Cerebellar cortex (tissue), 1 donor: ENCODE results near the gene CRYZL1.
A peak's percentile ranks its signal among the peaks of the same experiment; 100 is the strongest.

Experiments used
- DNase-seq: peaks from one replicate; pipeline ENCODE4 v3.0.0-alpha.2; 2015; ENCODE audit warnings: low spot score

Gene CRYZL1

GRCh38 chr21:33661146-33661545 lies 19.6 kb upstream of the CRYZL1 start:
- no peak for DNase-seq

GRCh38 chr21:33660406-33660805 lies 18.9 kb upstream of the CRYZL1 start:
- DNase-seq, result no peak

- no peak for DNase-seq
These were observed 18.0 kb upstream of the CRYZL1 start for GRCh38 chr21:33659568-33659949.

DNA sequence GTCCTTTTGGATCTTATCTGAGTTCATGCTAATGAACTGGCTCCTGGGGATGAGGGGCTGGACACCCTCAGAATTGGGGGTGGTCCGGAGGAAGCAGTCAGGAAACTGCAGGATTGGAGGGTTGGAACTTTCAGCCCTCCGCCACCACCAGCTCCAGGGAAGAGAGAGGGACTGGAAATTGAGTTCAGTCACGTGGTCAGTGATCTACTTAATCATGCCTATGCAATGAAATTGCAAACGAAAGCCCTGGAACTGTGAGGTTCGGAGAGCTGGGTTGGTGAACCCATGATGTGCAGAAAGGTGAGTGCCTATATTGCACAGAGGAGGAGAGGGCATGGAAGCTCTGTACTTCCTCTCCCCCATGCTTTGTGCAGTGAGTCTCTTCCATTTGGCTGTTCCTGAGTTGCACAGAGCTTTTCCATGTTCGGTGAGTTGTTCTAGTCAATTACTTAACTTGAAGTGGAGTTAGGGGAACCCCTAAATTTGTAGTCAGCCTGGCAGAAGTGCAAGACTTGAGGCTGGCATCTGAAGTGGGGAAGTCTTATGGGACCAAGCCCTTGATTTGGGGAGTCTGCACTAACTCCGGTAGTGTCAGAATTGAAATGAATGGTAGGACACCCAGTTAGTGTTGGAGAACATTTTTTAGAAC lies 17.5 kb upstream of the CRYZL1 start:
- no peak for DNase-seq

GRCh38 chr21:33657124-33657820 lies 15.7 kb upstream of the CRYZL1 start:
- no peak for DNase-seq

GRCh38 chr21:33655588-33656221 lies 14.2 kb upstream of the CRYZL1 start:
- no peak for DNase-seq

GRCh38 chr21:33654412-33654811 lies 12.9 kb upstream of the CRYZL1 start:
- DNase-seq, result no peak

- no peak for DNase-seq
These were observed 10.6 kb upstream of the CRYZL1 start for GRCh38 chr21:33651965-33652680.

DNA sequence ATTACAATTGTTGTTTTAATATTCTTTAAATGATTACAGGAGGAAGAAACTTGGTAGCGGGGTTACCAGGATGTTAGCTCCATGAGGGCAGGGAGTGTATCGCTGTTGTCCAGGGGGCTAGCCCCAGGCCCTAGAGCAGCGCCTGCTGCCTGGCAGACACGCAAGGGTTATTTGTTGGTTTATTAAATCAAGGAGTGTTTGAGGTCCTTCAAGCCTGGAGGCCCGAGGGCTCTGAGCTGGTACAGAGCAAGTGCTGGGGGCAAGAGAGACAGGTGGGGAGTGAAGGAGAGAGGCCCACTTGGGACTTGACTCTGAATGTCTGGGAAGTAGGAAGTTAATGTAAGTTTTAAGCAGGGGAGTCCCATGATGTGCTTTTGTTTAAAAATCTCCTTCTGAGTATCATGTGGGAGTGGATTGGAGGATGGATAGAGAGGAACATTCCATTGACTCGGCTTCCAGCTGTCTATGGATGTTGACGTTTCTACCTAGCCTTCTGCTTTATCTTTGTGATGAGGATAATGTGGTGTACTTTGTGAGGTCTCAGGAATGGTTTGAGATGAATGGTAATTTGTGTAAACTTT lies 9.5 kb upstream of the CRYZL1 start:
- no peak for DNase-seq

DNA sequence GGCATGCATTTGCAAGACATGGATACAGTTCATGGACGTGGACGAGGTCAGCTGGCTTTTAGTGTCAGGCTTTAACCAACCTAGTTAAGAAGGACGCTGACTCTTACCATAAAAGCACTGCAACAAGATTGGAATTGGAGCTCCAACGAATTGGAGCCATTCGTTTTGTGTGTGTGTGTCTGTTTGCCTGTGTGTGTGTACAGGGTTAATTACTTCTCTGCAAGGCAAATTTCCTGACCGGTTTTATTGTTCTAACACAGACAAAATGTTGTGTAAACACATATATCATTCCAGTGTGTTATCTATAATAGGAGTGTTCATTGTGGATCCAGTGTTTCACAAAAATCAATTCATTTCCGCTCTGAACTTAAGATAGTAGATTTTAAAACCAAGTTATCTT lies 8.7 kb upstream of the CRYZL1 start:
- DNase-seq, result no peak

DNA sequence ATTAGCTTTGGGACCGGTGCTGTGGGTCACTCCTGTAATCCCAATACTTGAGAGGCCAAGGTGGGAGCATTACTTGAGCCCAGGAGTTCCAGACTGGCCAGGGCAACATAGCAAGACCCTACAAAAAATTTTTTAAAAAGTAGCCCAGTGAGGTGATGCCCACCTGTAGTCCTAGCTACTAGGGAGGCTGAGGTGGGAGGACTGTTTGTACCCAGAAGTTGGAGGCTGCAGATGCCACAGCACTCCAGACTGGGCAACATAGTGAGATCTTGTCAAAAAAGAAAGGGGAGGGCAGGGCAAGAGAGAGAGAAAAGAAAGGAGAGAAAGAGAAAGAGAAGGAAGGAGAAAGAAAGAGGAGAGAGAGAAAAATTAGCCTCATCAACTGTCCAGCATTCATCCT lies 7.0 kb upstream of the CRYZL1 start:
- no peak for DNase-seq

GRCh38 chr21:33647587-33647986 lies 6.0 kb upstream of the CRYZL1 start:
- no peak for DNase-seq

DNA sequence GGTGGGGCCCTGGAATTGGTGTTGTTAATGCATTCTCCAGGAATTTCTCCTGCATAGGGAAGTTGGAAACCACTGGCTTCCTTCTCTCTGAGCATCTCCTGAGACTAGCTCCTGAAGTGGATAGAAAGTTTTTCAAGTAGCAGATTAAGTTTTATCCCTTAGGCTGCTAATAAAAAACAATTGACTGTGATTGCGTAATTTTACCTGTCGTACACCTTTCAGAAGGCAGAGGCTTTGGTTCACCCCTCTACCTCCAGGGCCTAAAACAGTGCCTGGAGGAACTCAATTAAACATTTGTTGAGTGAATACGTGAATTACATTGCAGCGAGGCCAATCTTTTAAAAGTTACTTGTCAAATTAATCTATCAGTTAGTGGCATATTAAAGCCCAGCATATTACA lies 4.2 kb upstream of the CRYZL1 start:
- DNase-seq, result no peak

GRCh38 chr21:33644383-33645074 lies 3.0 kb upstream of the CRYZL1 start:
- DNase-seq, result no peak

DNA sequence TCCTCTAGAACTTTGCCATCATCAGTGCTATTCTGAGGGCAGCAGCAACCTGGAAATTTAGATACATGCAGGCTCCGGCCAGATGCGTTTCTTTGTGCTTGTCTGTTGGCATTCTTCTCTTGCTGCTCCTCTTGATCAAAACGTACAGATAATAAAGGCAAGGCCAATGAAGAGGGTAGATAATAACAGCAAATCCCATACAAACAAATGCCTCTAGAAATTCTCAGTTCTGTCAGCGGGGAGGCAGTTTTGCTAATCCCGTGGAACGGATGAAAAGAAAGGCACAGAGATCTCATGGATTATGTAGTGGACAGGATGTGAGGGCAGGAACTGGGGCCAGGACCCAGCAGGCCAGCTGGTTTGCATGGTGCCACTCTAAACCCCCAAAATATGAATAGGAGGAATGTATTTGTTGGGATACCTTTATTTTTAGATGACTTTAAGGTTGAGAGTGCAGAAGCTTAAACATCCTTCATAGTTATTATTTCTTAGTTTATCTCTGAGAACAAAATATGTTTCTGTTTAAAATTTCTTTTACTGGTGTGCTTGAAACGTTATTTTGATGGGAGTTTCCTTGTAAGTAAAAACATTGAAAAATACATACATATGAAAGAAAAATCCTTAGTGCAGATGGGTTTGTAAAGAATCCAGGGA lies 2.2 kb upstream of the CRYZL1 start:
- peak; percentile 34 for DNase-seq

GRCh38 chr21:33642896-33643657 lies 1.5 kb upstream of the CRYZL1 start:
- peak; percentile 31 for DNase-seq

- DNase-seq, result peak; percentile 100
These were observed 720 bp upstream of the CRYZL1 start, which contains the start of gene ITSN1 for GRCh38 chr21:33642027-33642895. Gene ITSN1 (plus strand): TSS chr21:33642501. CDS start chr21:33718829, 76,328 bp downstream.

DNA sequence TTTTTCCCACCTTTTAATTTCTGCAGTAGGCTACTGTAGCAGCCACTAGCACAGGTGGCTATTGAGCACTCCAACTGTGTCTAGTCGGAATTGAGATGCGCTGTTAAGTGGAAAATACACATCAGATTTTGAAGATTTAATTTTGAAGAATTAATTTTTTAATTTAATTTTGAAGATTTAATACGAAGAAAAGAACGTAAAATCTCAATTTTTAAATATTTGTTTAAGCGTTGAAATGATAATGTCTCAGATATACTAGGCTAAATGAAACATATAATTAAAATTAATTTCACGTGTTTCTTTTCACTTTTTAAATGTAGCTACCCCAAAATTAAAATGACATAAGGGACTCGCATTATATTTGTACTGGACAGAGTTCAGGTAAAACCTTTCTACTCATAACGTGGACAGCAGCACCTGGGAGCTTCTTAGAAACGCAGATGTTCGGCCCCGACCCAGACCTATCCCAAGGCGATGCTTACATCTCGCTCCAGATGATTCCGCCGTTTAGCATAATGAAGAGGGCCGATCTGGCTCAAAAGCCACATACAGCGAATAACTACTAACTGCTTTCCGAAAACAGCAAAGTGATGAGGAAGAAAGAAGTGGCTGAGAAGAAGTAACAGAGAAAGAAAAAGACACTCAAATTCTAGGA lies 717 bp downstream of the CRYZL1 start:
- DNase-seq, result no peak

DNA sequence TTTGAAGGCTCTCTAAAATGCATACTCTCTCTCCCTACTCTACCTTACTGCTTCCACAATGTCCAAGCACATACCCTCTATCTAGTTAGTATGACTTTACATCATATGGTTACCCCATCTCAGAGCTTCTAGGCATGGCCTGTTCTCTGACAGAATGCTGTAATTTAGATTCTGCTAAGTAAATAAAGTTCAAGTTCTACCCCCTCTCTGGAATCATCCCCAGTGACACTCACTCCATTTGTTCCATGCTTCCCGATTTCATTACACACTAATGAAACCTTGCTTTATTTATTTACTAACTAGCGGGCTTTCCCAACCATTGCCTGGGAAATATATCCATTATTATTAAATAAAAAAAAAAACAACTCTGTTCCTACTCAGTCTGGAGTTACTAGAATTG lies 7.3 kb downstream of the CRYZL1 start:
- no peak for DNase-seq
